ENCODE data around the gene GRIN3A.

GRIN3A gene

GRCh38 chr9:101527066-101527465 is 211.4 kb downstream of the GRIN3A start:
- Histone ChIP-seq H3K36me3 (ENCODE audit: control insufficient read depth in 2 of 2, insufficient read depth in 2 of 2, low read length in 2 of 2) (no peaks in the 10 kb centered on the region), H3K27ac (ENCODE audit: low read length) (no peak overlapping the region), H3K9me3 (ENCODE audit: control insufficient read depth in 2 of 2, low read length in 2 of 2) (no peaks in the 10 kb centered on the region), H3K4me1 (ENCODE audit: control insufficient read depth, insufficient read depth, low read length) (no peaks in the 10 kb centered on the region), H3K9ac (ENCODE audit: low read length in 2 of 2) (no peak overlapping the region), H3K4me3 (ENCODE audit: low read length in 2 of 2) (no peak overlapping the region), H3K27me3 (ENCODE audit: control insufficient read depth in 1 of 2, insufficient read depth in 2 of 2, low read length in 2 of 2) (no peaks in the 10 kb centered on the region)

DNA sequence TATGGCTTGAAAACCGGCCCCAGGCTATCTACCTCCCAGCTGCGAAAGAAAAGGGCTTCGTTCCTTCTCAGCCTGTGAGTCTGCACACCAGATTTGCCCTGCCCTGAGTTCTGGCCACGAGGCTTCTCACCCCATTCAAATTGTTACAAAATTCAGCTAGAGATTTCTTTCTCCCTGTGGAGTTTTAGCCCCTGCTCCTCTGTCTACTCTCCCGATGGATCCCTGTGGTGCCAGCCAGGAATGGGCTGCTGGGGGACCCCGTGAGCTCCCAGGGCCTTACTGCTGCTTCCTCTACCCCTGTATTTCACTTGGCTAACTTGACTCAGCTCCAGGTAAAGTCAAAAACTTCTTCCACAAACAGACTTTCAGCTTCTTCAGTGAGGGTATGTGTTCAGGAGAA is 214.1 kb downstream of the GRIN3A start:
- Histone ChIP-seq H3K9me3 (ENCODE audit: control insufficient read depth in 2 of 2, low read length in 2 of 2) (no peaks in the 10 kb centered on the region), H3K9ac (ENCODE audit: low read length in 2 of 2) (no peak overlapping the region), H3K27me3 (ENCODE audit: control insufficient read depth in 1 of 2, insufficient read depth in 2 of 2, low read length in 2 of 2) (no peaks in the 10 kb centered on the region), H3K4me3 (ENCODE audit: low read length in 2 of 2) (no peak overlapping the region), H3K36me3 (ENCODE audit: control insufficient read depth in 2 of 2, insufficient read depth in 2 of 2, low read length in 2 of 2) (no peaks in the 10 kb centered on the region), H3K27ac (ENCODE audit: low read length) (no peak overlapping the region), H3K4me1 (ENCODE audit: control insufficient read depth, insufficient read depth, low read length) (no peaks in the 10 kb centered on the region)

All from stomach smooth muscle (tissue), 2 donors.